GM12874 (cell line): ENCODE data around the gene PLVAP.

ENCODE experiments used
- TF ChIP-seq, protein P1 (sequence below): IDR thresholded peaks from 2 replicates; pipeline ENCODE4 v1.5.1; 2011; ENCODE audit warnings: low read depth, mild to moderate bottlenecking, control low read depth, low read length, moderate library complexity; ENCODE audit not compliant: insufficient read depth

The PLVAP gene

DNA sequence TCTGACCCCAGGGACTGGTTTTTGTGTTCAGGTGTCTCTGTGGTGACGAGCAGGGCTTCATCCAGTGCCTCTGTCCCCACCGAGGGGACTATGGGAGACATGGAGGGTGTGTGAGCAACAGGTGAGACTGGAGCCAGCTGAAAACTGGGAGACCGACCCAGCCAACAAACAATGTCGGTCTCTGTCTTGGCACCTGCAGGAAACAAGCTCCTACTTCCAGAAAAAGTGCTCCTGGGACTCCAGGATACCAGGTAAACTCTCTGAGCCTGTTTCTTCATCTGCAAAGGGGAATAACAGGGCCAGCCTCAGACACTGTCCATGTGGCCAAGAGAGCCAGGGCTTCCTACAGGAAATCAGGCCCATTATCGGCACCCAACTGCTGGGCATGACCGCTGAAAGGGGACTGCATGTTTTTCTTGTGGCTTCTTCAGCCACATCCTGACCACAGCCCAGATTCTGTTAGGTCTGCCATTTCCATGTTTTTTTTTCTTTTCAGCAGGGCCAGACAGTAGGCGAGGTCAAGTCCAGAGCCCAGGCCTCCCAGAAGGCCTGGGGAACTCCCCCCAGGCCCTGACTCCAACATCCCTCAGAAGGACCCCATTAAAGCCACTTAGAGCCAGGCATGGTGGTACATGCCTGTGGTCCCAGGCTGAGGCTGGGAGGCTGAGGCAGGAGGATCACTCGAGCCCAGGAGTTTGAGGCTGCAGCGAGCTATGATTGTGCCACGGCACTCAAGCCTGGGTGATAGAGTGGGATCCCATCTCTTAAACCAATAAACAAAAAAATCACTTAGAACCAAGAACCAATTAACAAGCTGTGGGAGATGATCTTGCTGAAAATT lies 29.1 kb upstream of the PLVAP start:
- TF ChIP-seq, protein P1, sequence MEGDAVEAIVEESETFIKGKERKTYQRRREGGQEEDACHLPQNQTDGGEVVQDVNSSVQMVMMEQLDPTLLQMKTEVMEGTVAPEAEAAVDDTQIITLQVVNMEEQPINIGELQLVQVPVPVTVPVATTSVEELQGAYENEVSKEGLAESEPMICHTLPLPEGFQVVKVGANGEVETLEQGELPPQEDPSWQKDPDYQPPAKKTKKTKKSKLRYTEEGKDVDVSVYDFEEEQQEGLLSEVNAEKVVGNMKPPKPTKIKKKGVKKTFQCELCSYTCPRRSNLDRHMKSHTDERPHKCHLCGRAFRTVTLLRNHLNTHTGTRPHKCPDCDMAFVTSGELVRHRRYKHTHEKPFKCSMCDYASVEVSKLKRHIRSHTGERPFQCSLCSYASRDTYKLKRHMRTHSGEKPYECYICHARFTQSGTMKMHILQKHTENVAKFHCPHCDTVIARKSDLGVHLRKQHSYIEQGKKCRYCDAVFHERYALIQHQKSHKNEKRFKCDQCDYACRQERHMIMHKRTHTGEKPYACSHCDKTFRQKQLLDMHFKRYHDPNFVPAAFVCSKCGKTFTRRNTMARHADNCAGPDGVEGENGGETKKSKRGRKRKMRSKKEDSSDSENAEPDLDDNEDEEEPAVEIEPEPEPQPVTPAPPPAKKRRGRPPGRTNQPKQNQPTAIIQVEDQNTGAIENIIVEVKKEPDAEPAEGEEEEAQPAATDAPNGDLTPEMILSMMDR: no peak

DNA sequence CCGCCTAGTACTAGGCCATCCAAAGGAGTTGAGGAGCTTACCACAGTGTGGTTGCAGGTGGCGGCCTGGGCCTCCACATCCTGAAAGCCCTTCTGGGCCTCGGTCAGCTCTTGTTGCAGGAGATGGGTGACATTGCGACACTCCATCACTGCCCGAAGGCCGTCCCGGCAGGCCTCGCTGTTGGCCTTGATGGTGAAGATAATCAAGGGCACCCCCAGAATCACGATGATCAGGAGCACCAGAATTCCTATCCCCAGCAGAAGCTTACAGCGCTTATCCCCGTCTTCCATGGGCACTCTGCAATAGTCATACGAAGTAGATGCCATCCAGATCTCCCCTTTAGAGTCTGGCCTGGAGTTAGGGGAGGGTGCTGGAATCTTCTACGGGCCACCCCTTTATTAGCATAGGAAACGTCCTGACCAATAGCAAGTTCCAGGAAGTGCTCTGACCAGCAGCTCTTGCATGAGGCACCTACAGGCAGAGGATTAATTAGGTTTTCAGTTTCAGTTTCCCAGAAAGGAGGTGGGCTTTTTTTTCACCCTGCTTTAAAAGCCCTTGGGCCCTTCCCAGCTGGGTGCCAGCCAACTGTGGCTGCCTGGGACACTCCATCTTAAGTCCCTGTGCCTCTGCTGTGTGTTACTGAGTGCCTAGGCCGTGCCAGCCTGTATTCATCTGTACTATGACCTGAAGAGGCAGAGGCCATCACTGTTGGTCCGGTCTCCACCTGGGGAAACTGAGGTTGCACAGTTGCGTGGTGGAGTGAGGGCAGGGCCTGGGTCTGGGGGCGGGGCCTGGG lies 28.3 kb upstream of the PLVAP start, which contains the start of gene BST2:
Gene BST2 (minus strand): TSS at position 381 of the 796 bp plus-strand sequence. CDS start 55 bp downstream, at position 326.
- TF ChIP-seq, protein P1: no peak

DNA sequence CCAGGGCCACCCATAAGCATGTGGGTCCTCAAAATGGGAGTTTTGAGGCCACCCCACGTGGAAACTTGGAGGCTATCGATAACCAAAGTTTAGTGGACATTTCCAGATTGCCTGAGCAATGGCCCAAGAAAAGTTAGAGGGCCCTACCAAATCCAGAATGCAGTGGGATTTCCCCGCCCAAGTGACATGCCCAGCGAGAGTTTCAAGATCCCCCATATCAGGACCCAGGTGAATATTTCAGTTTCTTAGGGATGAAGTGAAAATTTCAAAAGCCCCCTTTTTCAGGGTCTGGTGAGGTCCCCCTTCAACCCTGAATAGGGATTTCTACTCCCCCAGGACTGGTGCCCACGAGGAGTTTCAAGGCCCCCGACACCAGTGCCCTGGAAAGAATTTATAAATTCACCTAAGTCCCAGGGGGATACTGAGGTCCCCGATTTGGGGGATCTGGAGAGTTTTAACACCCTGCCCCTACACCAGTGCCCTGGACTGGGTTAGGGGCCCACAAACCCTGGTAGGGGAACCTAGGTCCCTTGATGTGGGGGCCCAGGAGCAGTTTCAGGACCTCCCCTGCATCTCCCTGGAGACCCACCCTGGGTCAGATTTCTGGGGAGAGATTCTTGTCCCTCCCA lies 27.6 kb upstream of the PLVAP start:
- TF ChIP-seq, protein P1: no peak

DNA sequence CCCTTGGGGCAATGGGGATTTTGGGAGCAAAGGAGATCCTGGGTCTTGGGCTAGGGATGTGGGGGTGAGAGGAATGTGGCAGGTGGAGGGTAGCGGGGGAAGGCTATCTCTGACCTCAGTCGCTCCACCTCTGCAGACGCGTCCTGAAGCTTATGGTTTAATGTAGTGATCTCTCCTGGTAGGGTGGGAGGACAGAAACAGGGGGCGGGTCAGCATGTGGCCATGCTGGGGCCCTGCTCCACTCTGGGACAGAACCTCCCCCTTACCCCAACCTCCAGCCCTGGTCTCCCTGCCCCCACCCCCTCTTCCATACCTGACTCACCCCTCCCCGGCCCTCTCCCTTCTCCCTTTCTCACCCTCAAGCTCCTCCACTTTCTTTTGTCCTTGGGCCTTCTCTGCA lies 26.9 kb upstream of the PLVAP start:
- TF ChIP-seq, protein P1: no peak

DNA sequence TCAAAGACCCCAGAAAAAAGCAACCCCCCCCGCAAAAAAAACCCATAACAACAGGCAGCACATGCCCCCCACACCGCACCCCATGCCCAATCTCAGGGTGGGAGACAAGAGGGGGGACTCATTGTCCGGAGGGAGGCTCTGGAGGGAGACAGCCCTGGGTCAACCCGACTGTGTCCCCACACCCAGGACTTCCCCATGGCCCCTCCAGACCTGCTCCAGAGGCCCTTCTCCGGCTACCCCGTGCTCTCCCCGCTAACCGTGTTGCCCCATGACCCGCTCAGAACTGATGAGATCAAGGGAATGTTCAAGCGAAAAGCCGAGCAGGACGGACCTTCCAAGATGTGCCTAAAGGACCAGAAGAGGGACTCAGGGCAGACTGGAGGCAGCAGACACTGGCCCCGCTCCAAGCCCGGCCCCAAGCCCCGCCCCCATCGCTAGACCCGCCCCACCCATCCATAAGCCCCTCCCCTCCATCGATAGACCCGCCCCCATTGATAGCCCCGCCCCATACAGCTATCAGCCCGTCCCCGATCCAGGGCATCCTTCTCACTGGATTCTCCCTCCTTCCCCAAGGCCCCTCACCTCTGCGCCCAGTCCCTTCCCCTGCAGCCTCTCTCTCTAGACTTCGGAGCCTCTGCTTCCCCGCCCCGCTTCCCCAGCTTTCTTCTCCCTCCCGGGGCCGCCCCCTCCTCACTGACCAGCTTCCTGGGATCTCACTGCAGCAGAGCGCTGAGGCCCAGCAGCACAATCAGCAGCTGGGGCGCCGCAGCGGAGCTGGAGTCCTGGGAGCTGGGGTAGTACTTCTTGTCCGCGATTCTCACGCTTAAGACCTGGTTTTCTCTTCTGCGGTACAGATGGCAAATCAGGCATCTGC lies 26.1 kb upstream of the PLVAP start:
- TF ChIP-seq, protein P1: no peak

DNA sequence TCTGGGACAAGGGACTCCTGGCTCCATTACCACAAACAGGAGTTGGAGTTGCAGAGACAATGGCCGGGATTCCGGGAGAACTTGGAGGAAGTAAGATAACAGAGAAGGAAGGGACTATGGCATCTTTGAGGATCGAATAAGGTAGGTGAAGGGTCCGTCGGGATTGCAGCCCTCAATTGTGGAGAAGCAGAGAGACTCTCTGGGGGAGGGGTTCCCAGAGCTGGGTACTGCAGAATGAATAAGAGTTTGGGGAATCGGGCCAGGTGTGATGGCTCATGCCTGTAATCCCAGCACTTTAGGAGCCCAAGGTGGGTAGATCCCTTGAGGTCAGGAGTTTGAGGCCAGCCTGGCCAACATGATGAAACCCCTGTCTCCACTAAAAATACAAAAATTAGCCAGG lies 24.5 kb upstream of the PLVAP start:
- TF ChIP-seq, protein P1: no peak
